GM12892 (cell line): Measurements from ENCODE around the gene ANO1.

Source experiments
- POLR2A ChIP-seq: IDR thresholded peaks from 2 replicates; pipeline ENCODE4 v1.6.1; 2011; ENCODE audit warnings: low read depth, low read length, control low read depth
- POLR2AphosphoS5 ChIP-seq: IDR thresholded peaks from 2 replicates; pipeline ENCODE4 v1.6.1; 2011; ENCODE audit warnings: low read depth, low read length, control low read depth

GRCh38 chr11:70209391-70209912 lies 131.3 kb downstream of the ANO1 start:
- TF ChIP-seq POLR2A = no peak
- no peak for TF ChIP-seq POLR2AphosphoS5
